GM12873 (cell line): Measurements from ENCODE around the gene NPDC1.
A peak's percentile ranks its signal among the peaks of the same experiment; 100 is the strongest.

ENCODE experiments used
- TF ChIP-seq, protein P1 (sequence below): IDR thresholded peaks from 2 replicates; pipeline ENCODE4 v1.5.1; 2012; ENCODE audit warnings: low read depth, mild to moderate bottlenecking, moderate library complexity, low read length, control low read depth; ENCODE audit not compliant: insufficient read depth; ENCODE audit errors: missing control alignments

The NPDC1 gene

GRCh38 chr9:137007816-137008270, 38.1 kb downstream of the NPDC1 start:
- TF ChIP-seq, protein P1, sequence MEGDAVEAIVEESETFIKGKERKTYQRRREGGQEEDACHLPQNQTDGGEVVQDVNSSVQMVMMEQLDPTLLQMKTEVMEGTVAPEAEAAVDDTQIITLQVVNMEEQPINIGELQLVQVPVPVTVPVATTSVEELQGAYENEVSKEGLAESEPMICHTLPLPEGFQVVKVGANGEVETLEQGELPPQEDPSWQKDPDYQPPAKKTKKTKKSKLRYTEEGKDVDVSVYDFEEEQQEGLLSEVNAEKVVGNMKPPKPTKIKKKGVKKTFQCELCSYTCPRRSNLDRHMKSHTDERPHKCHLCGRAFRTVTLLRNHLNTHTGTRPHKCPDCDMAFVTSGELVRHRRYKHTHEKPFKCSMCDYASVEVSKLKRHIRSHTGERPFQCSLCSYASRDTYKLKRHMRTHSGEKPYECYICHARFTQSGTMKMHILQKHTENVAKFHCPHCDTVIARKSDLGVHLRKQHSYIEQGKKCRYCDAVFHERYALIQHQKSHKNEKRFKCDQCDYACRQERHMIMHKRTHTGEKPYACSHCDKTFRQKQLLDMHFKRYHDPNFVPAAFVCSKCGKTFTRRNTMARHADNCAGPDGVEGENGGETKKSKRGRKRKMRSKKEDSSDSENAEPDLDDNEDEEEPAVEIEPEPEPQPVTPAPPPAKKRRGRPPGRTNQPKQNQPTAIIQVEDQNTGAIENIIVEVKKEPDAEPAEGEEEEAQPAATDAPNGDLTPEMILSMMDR = no peak

- TF ChIP-seq, protein P1 = no peak
These were observed 38.7 kb downstream of the NPDC1 start for GRCh38 chr9:137007108-137007815.

- TF ChIP-seq, protein P1 = no peak
These were observed 39.6 kb downstream of the NPDC1 start for GRCh38 chr9:137006116-137007003.

GRCh38 chr9:137004285-137004684, 41.7 kb downstream of the NPDC1 start:
- TF ChIP-seq, protein P1 = peak; percentile 42

- TF ChIP-seq, protein P1 = no peak
These were observed 43.3 kb downstream of the NPDC1 start for GRCh38 chr9:137002646-137003041.

- TF ChIP-seq, protein P1 = no peak
These were observed 43.9 kb downstream of the NPDC1 start for GRCh38 chr9:137001857-137002645.
